ENCODE measurements around the gene YY1. TPM values are rescaled to one million over a fixed set of nuclear protein-coding genes. Genes with fewer than 3 reads are reported as not detected.
"Not testable (repeated sequence)": the region's sequence is repeated elsewhere in the genome, so short reads cannot be mapped to it uniquely, and the experiment has no call there.

YY1 gene
- total and polyA plus RNA-seq, 2 experiments from 2014 or later = 88.2 to 128 TPM

- no peak for TF ChIP-seq POLR2AphosphoS5 (IDR thresholded peaks at IDR 0.05; ENCODE audit: low read depth)
- TF ChIP-seq ZNF331 (CRISPR knock-in tag; IDR thresholded peaks at IDR 0.05; ENCODE audit: low read depth) = no peak
- no peak for TF ChIP-seq STAT1 (IDR thresholded peaks at IDR 0.05; ENCODE audit: unreplicated experiment)
- TF ChIP-seq EZH2phosphoT487 (IDR thresholded peaks at IDR 0.05; ENCODE audit: unreplicated experiment) = no peak
- no peak for TF ChIP-seq EZH2 (IDR thresholded peaks at IDR 0.05; ENCODE audit: low read depth, unreplicated experiment)
- no peak for TF ChIP-seq ZNF114 (CRISPR knock-in tag; IDR thresholded peaks at IDR 0.05)
- TF ChIP-seq ZNF462 (CRISPR knock-in tag; IDR thresholded peaks at IDR 0.05) = no peak
Measured at GRCh38 chr14:100203962-100204834, 34.7 kb upstream of the YY1 start (continued).

GRCh38 chr14:100204835-100205167 is 34.1 kb upstream of the YY1 start:
- H3K27ac ChIP-seq (ENCODE audit: low read depth); DNase-seq (ENCODE audit: low spot score); H3K79me2 ChIP-seq (replicated peaks; ENCODE audit: insufficient read depth); H3K27me3 ChIP-seq (ENCODE audit: insufficient read depth); H3K27ac Mint-ChIP-seq; H3K4me3 Mint-ChIP-seq; H3K4me1 ChIP-seq (ENCODE audit: insufficient read depth); H3K36me3 ChIP-seq (ENCODE audit: insufficient read depth); H3K4me1 Mint-ChIP-seq; H3K9me2 ChIP-seq (ENCODE audit: insufficient read depth); H3K9me3 Mint-ChIP-seq; H2AFZ ChIP-seq; H3K4me2 ChIP-seq; ATAC-seq; H4K20me1 ChIP-seq (replicated peaks; ENCODE audit: insufficient read depth); H3F3A ChIP-seq (replicated peaks; ENCODE audit: low read depth); H3K36me3 Mint-ChIP-seq (ENCODE audit: low read depth); H3K4me3 ChIP-seq: not testable (repeated sequence)
- peaks cover 14% of the 10 kb centered on the region for H3K27me3 Mint-ChIP-seq (ENCODE audit: insufficient read depth, low read depth, poor library complexity)

- not testable (repeated sequence) for H4K20me1 ChIP-seq (replicated peaks; ENCODE audit: insufficient read depth); ATAC-seq; H3K36me3 ChIP-seq (ENCODE audit: insufficient read depth); H3K36me3 Mint-ChIP-seq (ENCODE audit: low read depth); H3K27ac Mint-ChIP-seq; H3K27ac ChIP-seq (ENCODE audit: low read depth); H3K4me1 ChIP-seq (ENCODE audit: insufficient read depth); H2AFZ ChIP-seq; H3K4me3 Mint-ChIP-seq; H3K4me1 Mint-ChIP-seq; H3K4me3 ChIP-seq; H3K4me2 ChIP-seq; DNase-seq (ENCODE audit: low spot score); H3K79me2 ChIP-seq (replicated peaks; ENCODE audit: insufficient read depth); H3K9me2 ChIP-seq (ENCODE audit: insufficient read depth); H3K27me3 ChIP-seq (ENCODE audit: insufficient read depth); H3K9me3 Mint-ChIP-seq; H3F3A ChIP-seq (replicated peaks; ENCODE audit: low read depth)
- peaks cover 15% of the 10 kb centered on the region for H3K27me3 Mint-ChIP-seq (ENCODE audit: insufficient read depth, low read depth, poor library complexity)
Measured at GRCh38 chr14:100207588-100207987, 31.4 kb upstream of the YY1 start.

GRCh38 chr14:100208136-100208535 is 30.8 kb upstream of the YY1 start:
- not testable (repeated sequence) for H3K4me1 ChIP-seq (ENCODE audit: insufficient read depth); H3K27ac Mint-ChIP-seq; H3K36me3 ChIP-seq (ENCODE audit: insufficient read depth); H3F3A ChIP-seq (replicated peaks; ENCODE audit: low read depth); H2AFZ ChIP-seq; H3K4me2 ChIP-seq; H3K36me3 Mint-ChIP-seq (ENCODE audit: low read depth); H3K27ac ChIP-seq (ENCODE audit: low read depth); H3K27me3 ChIP-seq (ENCODE audit: insufficient read depth); DNase-seq (ENCODE audit: low spot score); H3K4me3 Mint-ChIP-seq; H3K9me2 ChIP-seq (ENCODE audit: insufficient read depth); H3K9me3 Mint-ChIP-seq; H3K4me1 Mint-ChIP-seq; H4K20me1 ChIP-seq (replicated peaks; ENCODE audit: insufficient read depth); H3K4me3 ChIP-seq; ATAC-seq; H3K79me2 ChIP-seq (replicated peaks; ENCODE audit: insufficient read depth)
- peaks cover 15% of the 10 kb centered on the region for H3K27me3 Mint-ChIP-seq (ENCODE audit: insufficient read depth, low read depth, poor library complexity)
